Gastroesophageal sphincter (tissue), 4 donors: ENCODE data around the gene VTI1A. TPM values are rescaled to one million over a fixed set of nuclear protein-coding genes. Genes with fewer than 3 reads are reported as not detected.
A peak's percentile ranks its signal among the peaks of the same experiment; 100 is the strongest.

Source experiments
- ATAC-seq: fragments of 150-250 bp; one replicate; pipeline ENCODE4 v1.9.1; 2016; ENCODE audit warnings: mild to moderate bottlenecking, moderate library complexity
- H3K27ac ChIP-seq, 4 donors: fragments of 200-600 bp; sonication (generic) in 3 of 4; 1 replicate in 3 of 4; 2 replicates in 1 of 4; pipeline ENCODE4 v1.5.1; 2016 to 2019
- H3K27me3 ChIP-seq: fragments of 200-600 bp; sonication (generic); one replicate; pipeline ENCODE4 v1.5.1; 2019
- H3K36me3 ChIP-seq, 2 donors: fragments of 200-600 bp; sonication (generic); one replicate each; pipeline ENCODE4 v1.5.1; 2019; ENCODE audit warnings: control low read depth in 1 of 2
- H3K4me1 ChIP-seq, 3 donors: fragments of 200-600 bp; sonication (generic); 1 replicate in 2 of 3; 2 replicates in 1 of 3; pipeline ENCODE4 v1.5.1; 2016 to 2019; ENCODE audit warnings: control low read depth in 2 of 3
- H3K4me3 ChIP-seq, 2 donors: fragments of 200-600 bp; sonication (generic); one replicate each; pipeline ENCODE4 v1.5.1; 2019; ENCODE audit warnings: mild to moderate bottlenecking in 1 of 2, moderate library complexity in 1 of 2
- H3K9me3 ChIP-seq, 3 donors: fragments of 200-600 bp; sonication (generic); one replicate each; pipeline ENCODE4 v1.5.1; 2017 to 2019; ENCODE audit warnings: control low read depth in 2 of 3
- CTCF ChIP-seq, 4 experiments: fragments of 200-600 bp in 2 of 4; fragments of 450-650 bp in 2 of 4; sonication (generic) in 1 of 4; IDR thresholded peaks; one replicate each; pipeline ENCODE4 v1.5.1; 2017 to 2019; ENCODE audit warnings: antibody characterized with exemption in 4 of 4, mild to moderate bottlenecking in 2 of 4, moderate library complexity in 2 of 4
- EP300 ChIP-seq: sonication (generic); formaldehyde crosslinking; IDR thresholded peaks from one replicate; pipeline ENCODE4 v1.6.1; 2017; ENCODE audit warnings: antibody characterized with exemption, mild to moderate bottlenecking
- POLR2A ChIP-seq, 2 donors: fragments of 450-650 bp; IDR thresholded peaks; one replicate each; pipeline ENCODE4 v1.6.1; 2017; ENCODE audit warnings: antibody characterized with exemption in 2 of 2, mild to moderate bottlenecking in 2 of 2, moderate library complexity in 1 of 2
- POLR2AphosphoS5 ChIP-seq: sonication (generic); formaldehyde crosslinking; IDR thresholded peaks from one replicate; pipeline ENCODE4 v1.6.1; 2017; ENCODE audit warnings: antibody characterized with exemption
- WGBS, 2 donors: methylation state at CpG; one replicate each; pipeline ENCODE4 v1.1.5; 2018; ENCODE audit warnings: low coverage in 1 of 2; 5-methylcytosine and 5-hydroxymethylcytosine counted together
- total RNA-seq, 4 donors: library from RNA; depleted of rRNA; stranded (reverse); fragments of >200 nt; gene quantifications; one replicate each; pipeline ENCODE4 v1.1.0, GENCODE V29; 2016

Gene VTI1A
- total RNA-seq, 4 donors from 2014 or later, result 19.6 to 81.9 (median 43.1) TPM

- 42 to 65% methylated on average over 2 to 5 of the region's 6 CpGs for WGBS, 2 donors
These were observed 270.0 kb downstream of the VTI1A start for GRCh38 chr10:112716924-112717413.

GRCh38 chr10:112720178-112720577 is 273.2 kb downstream of the VTI1A start:
- H3K36me3 ChIP-seq, result no peaks in the 10 kb centered on the region
- ATAC-seq, result no peak
- no peak for TF ChIP-seq EP300
- no peak for TF ChIP-seq CTCF (IDR thresholded peaks at IDR 0.05)
- TF ChIP-seq POLR2A (IDR thresholded peaks at IDR 0.05), result no peak
- no peak for TF ChIP-seq POLR2AphosphoS5
- no peaks in the 10 kb centered on the region for H3K4me1 ChIP-seq
- no peaks in the 10 kb centered on the region for H3K9me3 ChIP-seq
- H3K4me3 ChIP-seq, result no peak overlapping the region
- H3K27me3 ChIP-seq, result no peaks in the 10 kb centered on the region
- no peak overlapping the region for H3K27ac ChIP-seq

More at GRCh38 chr10:112716924-112717413, 270.0 kb downstream of the VTI1A start:
- no peaks in the 10 kb centered on the region for H3K27me3 ChIP-seq
- H3K4me3 ChIP-seq, result no peak overlapping the region
- H3K27ac ChIP-seq, result no peak overlapping the region
- H3K9me3 ChIP-seq, result no peaks in the 10 kb centered on the region
- H3K36me3 ChIP-seq, result no peaks in the 10 kb centered on the region
- no peak for ATAC-seq
- no peaks in the 10 kb centered on the region for H3K4me1 ChIP-seq
- TF ChIP-seq EP300, result no peak
- TF ChIP-seq POLR2A (IDR thresholded peaks at IDR 0.05), result no peak
- TF ChIP-seq POLR2AphosphoS5, result no peak
- no peak for TF ChIP-seq CTCF (IDR thresholded peaks at IDR 0.05)

GRCh38 chr10:112721080-112721698 is 274.2 kb downstream of the VTI1A start:
- Histone ChIP-seq H3K4me3 (no peak overlapping the region), H3K36me3 (no peaks in the 10 kb centered on the region), H3K27me3 (no peaks in the 10 kb centered on the region), H3K4me1 (no peaks in the 10 kb centered on the region), H3K27ac (no peak overlapping the region), H3K9me3 (no peaks in the 10 kb centered on the region)
- ATAC-seq, result no peak
- TF ChIP-seq POLR2A (IDR thresholded peaks at IDR 0.05), result no peak
- peak; percentile 49 to 71 (median 66) for TF ChIP-seq CTCF (IDR thresholded peaks at IDR 0.05)
- 55 to 62% methylated on average over 4 to 5 of the region's 5 CpGs for WGBS, 2 donors

GRCh38 chr10:112722758-112723157 is 275.7 kb downstream of the VTI1A start:
- H3K9me3 ChIP-seq, result no peaks in the 10 kb centered on the region
- no peak overlapping the region for H3K4me3 ChIP-seq
- no peaks in the 10 kb centered on the region for H3K36me3 ChIP-seq
- no peak overlapping the region for H3K27ac ChIP-seq
- no peaks in the 10 kb centered on the region for H3K27me3 ChIP-seq
- H3K4me1 ChIP-seq, result no peaks in the 10 kb centered on the region
- 63% methylated on average over 3 of the region's 3 CpGs for WGBS, 2 donors
- TF ChIP-seq POLR2AphosphoS5, result no peak
- no peak for TF ChIP-seq POLR2A (IDR thresholded peaks at IDR 0.05)
- no peak for TF ChIP-seq EP300
- no peak for TF ChIP-seq CTCF (IDR thresholded peaks at IDR 0.05)
- no peak for ATAC-seq

GRCh38 chr10:112723876-112724275 is 276.9 kb downstream of the VTI1A start:
- no peak for ATAC-seq
- TF ChIP-seq POLR2AphosphoS5, result no peak
- TF ChIP-seq POLR2A (IDR thresholded peaks at IDR 0.05), result no peak
- no peak for TF ChIP-seq CTCF (IDR thresholded peaks at IDR 0.05)
- TF ChIP-seq EP300, result no peak
- H3K27me3 ChIP-seq, result no peaks in the 10 kb centered on the region
- no peaks in the 10 kb centered on the region for H3K36me3 ChIP-seq
- H3K4me3 ChIP-seq, result no peak overlapping the region
- H3K27ac ChIP-seq, result no peak overlapping the region
- no peaks in the 10 kb centered on the region for H3K9me3 ChIP-seq
- no peaks in the 10 kb centered on the region for H3K4me1 ChIP-seq
